Fibroblast of lung (primary cell): Measurements from ENCODE around the gene CA4.

Source experiments
- CTCF ChIP-seq, 2 donors: IDR thresholded peaks in 1 of 2; conservative IDR thresholded peaks in 1 of 2; 1 replicate in 1 of 2; 2 replicates in 1 of 2; pipeline ENCODE4 v1.5.1; 2011 to 2012; ENCODE audit warnings: low read length in 2 of 2, control low read depth in 1 of 2, inconsistent platforms in 1 of 2, low read depth in 1 of 2, mild to moderate bottlenecking in 1 of 2
- EZH2 ChIP-seq: IDR thresholded peaks from 2 replicates; pipeline ENCODE4 v1.5.1; 2012; ENCODE audit warnings: low read length, control low read depth, mild to moderate bottlenecking; ENCODE audit errors: missing control alignments

GRCh38 chr17:60169921-60170817 lies 20.4 kb downstream of the CA4 start:
- TF ChIP-seq CTCF (conservative IDR thresholded peaks at IDR 0.05 in 1 of 2, IDR thresholded peaks at IDR 0.05 in 1 of 2; ENCODE audit: low read depth in 1 of 2, low read length in 2 of 2) (no peak), EZH2 (no peak)
